BJ (cell line): ENCODE results near the gene C1QL2. TPM values are rescaled to one million over a fixed set of nuclear protein-coding genes. Genes with fewer than 3 reads are reported as not detected.

Experiments used
- CTCF ChIA-PET: fragments of 350-600 bp; formaldehyde crosslinking; extraction: SDS; loops from one replicate; lab custom pipeline; 2021; ENCODE audit warnings: antibody characterized with exemption, inconsistent platforms; lab: Yijun Ruan, JAX
- POLR2A ChIA-PET: fragments of 300-600 bp; sonication (Branson Sonifier 250); formaldehyde crosslinking; extraction: SDS; loops from one replicate; lab custom pipeline; 2021; ENCODE audit warnings: antibody characterized with exemption; lab: Charles Lee
- DNase-seq: peaks from one replicate; pipeline ENCODE4 v3.0.0-alpha.2; 2011; ENCODE audit warnings: low read depth
- H3K27me3 ChIP-seq: 2 replicates; pipeline ENCODE4 v1.6.0; 2011; ENCODE audit warnings: low read length; ENCODE audit not compliant: control insufficient read depth, insufficient read depth
- H3K36me3 ChIP-seq: 2 replicates; pipeline ENCODE4 v1.5.1; 2011; ENCODE audit warnings: low read length; ENCODE audit not compliant: control insufficient read depth, insufficient read depth
- H3K4me3 ChIP-seq: 2 replicates; pipeline ENCODE4 v1.5.1; 2011; ENCODE audit warnings: low read depth, mild to moderate bottlenecking, control low read depth, low read length
- CTCF ChIP-seq: IDR thresholded peaks from 2 replicates; pipeline ENCODE4 v1.5.1; 2011; ENCODE audit warnings: low read depth, mild to moderate bottlenecking, control low read depth, inconsistent platforms, low read length, moderate library complexity; ENCODE audit not compliant: insufficient read depth
- polyA plus RNA-seq: library from polyadenylated mRNA; depleted of rRNA; stranded (reverse); fragments of >200 nt; gene quantifications from 2 replicates; pipeline ENCODE4 v1.2.3, GENCODE V29; 2011

Gene C1QL2
- polyA plus RNA-seq, 1 experiment, result not detected

- Histone ChIP-seq H3K27me3 (peaks cover 6% of the 10 kb centered on the region; the same call in 1 of the 2 replicates), H3K4me3 (no peak overlapping the region), H3K36me3 (no peaks in the 10 kb centered on the region)
- POLR2A ChIA-PET, result no interaction called here
- no peak for DNase-seq
- no peak for TF ChIP-seq CTCF
- CTCF ChIA-PET, result interaction anchor here (1.0 kb wide), 1 partner anchor 22 kb away, joined by 4 read pairs; no protein-coding TSS in a partner anchor
These were observed 38.5 kb upstream of the C1QL2 start for GRCh38 chr2:119197126-119197405.

GRCh38 chr2:119196301-119197125 lies 38.0 kb upstream of the C1QL2 start:
- CTCF ChIA-PET, result interaction anchor here (1.0 kb wide), 1 partner anchor 22 kb away, joined by 4 read pairs; no protein-coding TSS in a partner anchor
- TF ChIP-seq CTCF, result no peak
- POLR2A ChIA-PET, result no interaction called here
- no peak overlapping the region for H3K4me3 ChIP-seq
- H3K27me3 ChIP-seq, result peaks cover 6% of the 10 kb centered on the region; the same call in 1 of the 2 replicates
- DNase-seq, result no peak
- no peaks in the 10 kb centered on the region for H3K36me3 ChIP-seq

- no peak overlapping the region for H3K4me3 ChIP-seq
- DNase-seq, result no peak
- ChIA-PET POLR2A (no interaction called here), CTCF (no interaction called here)
- H3K36me3 ChIP-seq, result no peaks in the 10 kb centered on the region
- TF ChIP-seq CTCF, result no peak
- peaks cover 6% of the 10 kb centered on the region; the same call in 1 of the 2 replicates for H3K27me3 ChIP-seq
These were observed 37.3 kb upstream of the C1QL2 start for GRCh38 chr2:119195887-119196286.

GRCh38 chr2:119195001-119195400 lies 36.5 kb upstream of the C1QL2 start:
- TF ChIP-seq CTCF, result no peak
- no peak for DNase-seq
- Histone ChIP-seq H3K36me3 (no peaks in the 10 kb centered on the region), H3K4me3 (no peak overlapping the region), H3K27me3 (peaks cover 2% of the 10 kb centered on the region; the same call in 1 of the 2 replicates)
- POLR2A ChIA-PET, result no interaction called here
- CTCF ChIA-PET, result no interaction called here

GRCh38 chr2:119192893-119193292 lies 34.3 kb upstream of the C1QL2 start:
- DNase-seq, result no peak
- H3K36me3 ChIP-seq, result no peaks in the 10 kb centered on the region
- H3K27me3 ChIP-seq, result peaks cover 4% of the 10 kb centered on the region
- TF ChIP-seq CTCF, result no peak
- no peak overlapping the region for H3K4me3 ChIP-seq
- ChIA-PET POLR2A (no interaction called here), CTCF (interaction anchor here (1.4 kb wide), 1 partner anchor 72 kb away, joined by 4 read pairs; no protein-coding TSS in a partner anchor)
